ENCODE measurements around the gene CPEB3.

- TF ChIP-seq POLR2AphosphoS5 (IDR thresholded peaks at IDR 0.05; ENCODE audit: insufficient read depth in 1 of 2, low read depth in 1 of 2): no peak
- TF ChIP-seq, protein P1, sequence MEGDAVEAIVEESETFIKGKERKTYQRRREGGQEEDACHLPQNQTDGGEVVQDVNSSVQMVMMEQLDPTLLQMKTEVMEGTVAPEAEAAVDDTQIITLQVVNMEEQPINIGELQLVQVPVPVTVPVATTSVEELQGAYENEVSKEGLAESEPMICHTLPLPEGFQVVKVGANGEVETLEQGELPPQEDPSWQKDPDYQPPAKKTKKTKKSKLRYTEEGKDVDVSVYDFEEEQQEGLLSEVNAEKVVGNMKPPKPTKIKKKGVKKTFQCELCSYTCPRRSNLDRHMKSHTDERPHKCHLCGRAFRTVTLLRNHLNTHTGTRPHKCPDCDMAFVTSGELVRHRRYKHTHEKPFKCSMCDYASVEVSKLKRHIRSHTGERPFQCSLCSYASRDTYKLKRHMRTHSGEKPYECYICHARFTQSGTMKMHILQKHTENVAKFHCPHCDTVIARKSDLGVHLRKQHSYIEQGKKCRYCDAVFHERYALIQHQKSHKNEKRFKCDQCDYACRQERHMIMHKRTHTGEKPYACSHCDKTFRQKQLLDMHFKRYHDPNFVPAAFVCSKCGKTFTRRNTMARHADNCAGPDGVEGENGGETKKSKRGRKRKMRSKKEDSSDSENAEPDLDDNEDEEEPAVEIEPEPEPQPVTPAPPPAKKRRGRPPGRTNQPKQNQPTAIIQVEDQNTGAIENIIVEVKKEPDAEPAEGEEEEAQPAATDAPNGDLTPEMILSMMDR (IDR thresholded peaks at IDR 0.05): no peak
Observed at GRCh38 chr10:92181575-92181974, 109.3 kb downstream of the CPEB3 start.

Data from vagina (tissue), 2 donors.